GM06990 (cell line): Measurements from ENCODE around the gene SLC25A25.

ENCODE experiments used
- DNase-seq: peaks from one replicate; pipeline ENCODE4 v3.0.0-alpha.2; 2011; ENCODE audit not compliant: insufficient read length; ENCODE audit errors: extremely low read depth
- H3K27me3 ChIP-seq: replicated peaks from 2 replicates; pipeline ENCODE4 v1.6.0; 2011; ENCODE audit warnings: low read length; ENCODE audit not compliant: control insufficient read depth, insufficient read depth
- H3K36me3 ChIP-seq: 2 replicates; pipeline ENCODE4 v1.5.1; 2011; ENCODE audit warnings: low read length; ENCODE audit not compliant: control insufficient read depth, insufficient read depth
- H3K4me3 ChIP-seq: replicated peaks from 2 replicates; pipeline ENCODE4 v1.5.1; 2011; ENCODE audit warnings: low read depth, mild to moderate bottlenecking, control low read depth, low read length
- TF ChIP-seq, protein P1 (sequence below): IDR thresholded peaks from 2 replicates; pipeline ENCODE4 v1.5.1; 2011; ENCODE audit warnings: low read length, control low read depth, mild to moderate bottlenecking, inconsistent platforms; ENCODE audit not compliant: insufficient read depth, poor library complexity, severe bottlenecking

SLC25A25 gene

DNA sequence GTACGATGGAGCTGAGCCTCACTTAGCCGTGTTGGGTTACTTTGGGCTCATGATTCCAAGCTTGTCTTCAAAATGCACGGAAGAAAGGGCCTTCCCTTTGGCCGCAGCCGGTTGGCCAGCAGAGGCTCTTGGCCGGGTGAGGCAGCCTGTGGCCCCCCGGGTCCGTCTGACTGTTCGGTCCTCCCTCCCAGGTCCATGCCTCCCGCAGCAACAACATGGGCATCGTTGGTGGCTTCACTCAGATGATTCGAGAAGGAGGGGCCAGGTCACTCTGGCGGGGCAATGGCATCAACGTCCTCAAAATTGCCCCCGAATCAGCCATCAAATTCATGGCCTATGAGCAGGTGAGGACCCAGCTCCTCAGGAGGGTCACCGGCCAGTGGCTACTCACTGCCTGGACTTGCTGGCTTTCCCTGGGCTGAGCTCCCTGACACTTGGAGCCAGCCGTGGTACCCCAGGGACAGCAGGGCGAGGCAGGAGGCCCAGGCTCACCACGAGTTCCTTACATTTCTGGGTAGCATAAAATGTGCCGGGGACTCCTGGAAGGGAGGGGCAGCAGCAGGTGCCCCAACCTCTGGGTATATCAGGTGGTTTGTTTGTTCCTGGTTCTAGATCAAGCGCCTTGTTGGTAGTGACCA, 37.6 kb downstream of the SLC25A25 start:
- H3K4me3 ChIP-seq = no peak overlapping the region
- TF ChIP-seq, protein P1, sequence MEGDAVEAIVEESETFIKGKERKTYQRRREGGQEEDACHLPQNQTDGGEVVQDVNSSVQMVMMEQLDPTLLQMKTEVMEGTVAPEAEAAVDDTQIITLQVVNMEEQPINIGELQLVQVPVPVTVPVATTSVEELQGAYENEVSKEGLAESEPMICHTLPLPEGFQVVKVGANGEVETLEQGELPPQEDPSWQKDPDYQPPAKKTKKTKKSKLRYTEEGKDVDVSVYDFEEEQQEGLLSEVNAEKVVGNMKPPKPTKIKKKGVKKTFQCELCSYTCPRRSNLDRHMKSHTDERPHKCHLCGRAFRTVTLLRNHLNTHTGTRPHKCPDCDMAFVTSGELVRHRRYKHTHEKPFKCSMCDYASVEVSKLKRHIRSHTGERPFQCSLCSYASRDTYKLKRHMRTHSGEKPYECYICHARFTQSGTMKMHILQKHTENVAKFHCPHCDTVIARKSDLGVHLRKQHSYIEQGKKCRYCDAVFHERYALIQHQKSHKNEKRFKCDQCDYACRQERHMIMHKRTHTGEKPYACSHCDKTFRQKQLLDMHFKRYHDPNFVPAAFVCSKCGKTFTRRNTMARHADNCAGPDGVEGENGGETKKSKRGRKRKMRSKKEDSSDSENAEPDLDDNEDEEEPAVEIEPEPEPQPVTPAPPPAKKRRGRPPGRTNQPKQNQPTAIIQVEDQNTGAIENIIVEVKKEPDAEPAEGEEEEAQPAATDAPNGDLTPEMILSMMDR = no peak
- no peaks in the 10 kb centered on the region for H3K27me3 ChIP-seq
- no peak for DNase-seq
- peaks cover 52% of the 10 kb centered on the region for H3K36me3 ChIP-seq

DNA sequence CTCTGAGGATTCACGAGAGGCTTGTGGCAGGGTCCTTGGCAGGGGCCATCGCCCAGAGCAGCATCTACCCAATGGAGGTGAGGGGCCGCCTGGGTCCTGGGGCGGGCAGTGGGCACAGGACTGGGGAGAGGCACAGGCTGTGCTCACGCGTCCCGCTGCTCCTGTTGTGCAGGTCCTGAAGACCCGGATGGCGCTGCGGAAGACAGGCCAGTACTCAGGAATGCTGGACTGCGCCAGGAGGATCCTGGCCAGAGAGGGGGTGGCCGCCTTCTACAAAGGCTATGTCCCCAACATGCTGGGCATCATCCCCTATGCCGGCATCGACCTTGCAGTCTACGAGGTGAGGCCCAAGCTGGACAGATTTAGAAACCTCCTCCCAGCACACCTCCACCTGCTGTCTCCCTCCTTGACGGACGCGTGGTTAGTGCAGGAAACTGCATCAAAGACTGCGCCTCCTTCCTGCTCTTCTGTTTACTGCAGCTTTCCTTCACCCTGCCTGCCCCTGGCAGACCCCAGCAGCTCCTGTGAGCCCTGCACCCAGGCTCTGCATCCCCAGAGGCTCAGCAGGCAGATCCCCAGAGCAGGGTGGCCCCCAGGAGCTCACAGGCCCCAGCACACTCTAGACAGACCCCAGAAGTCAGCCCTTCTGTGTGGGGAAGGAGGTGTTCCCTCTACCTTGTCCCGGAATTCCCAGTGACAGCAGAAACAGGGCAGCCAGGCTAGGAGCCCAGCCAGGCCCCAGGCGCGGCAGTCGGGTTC, 38.3 kb downstream of the SLC25A25 start:
- Histone ChIP-seq H3K36me3 (peaks cover 50% of the 10 kb centered on the region), H3K27me3 (no peaks in the 10 kb centered on the region), H3K4me3 (no peak overlapping the region)
- TF ChIP-seq, protein P1 = no peak
- DNase-seq = no peak

- peaks cover 47% of the 10 kb centered on the region for H3K36me3 ChIP-seq
- TF ChIP-seq, protein P1 = no peak
- no peaks in the 10 kb centered on the region for H3K27me3 ChIP-seq
- no peak for DNase-seq
- no peak overlapping the region for H3K4me3 ChIP-seq
Measured at GRCh38 chr9:128106940-128107467, 39.0 kb downstream of the SLC25A25 start.

DNA sequence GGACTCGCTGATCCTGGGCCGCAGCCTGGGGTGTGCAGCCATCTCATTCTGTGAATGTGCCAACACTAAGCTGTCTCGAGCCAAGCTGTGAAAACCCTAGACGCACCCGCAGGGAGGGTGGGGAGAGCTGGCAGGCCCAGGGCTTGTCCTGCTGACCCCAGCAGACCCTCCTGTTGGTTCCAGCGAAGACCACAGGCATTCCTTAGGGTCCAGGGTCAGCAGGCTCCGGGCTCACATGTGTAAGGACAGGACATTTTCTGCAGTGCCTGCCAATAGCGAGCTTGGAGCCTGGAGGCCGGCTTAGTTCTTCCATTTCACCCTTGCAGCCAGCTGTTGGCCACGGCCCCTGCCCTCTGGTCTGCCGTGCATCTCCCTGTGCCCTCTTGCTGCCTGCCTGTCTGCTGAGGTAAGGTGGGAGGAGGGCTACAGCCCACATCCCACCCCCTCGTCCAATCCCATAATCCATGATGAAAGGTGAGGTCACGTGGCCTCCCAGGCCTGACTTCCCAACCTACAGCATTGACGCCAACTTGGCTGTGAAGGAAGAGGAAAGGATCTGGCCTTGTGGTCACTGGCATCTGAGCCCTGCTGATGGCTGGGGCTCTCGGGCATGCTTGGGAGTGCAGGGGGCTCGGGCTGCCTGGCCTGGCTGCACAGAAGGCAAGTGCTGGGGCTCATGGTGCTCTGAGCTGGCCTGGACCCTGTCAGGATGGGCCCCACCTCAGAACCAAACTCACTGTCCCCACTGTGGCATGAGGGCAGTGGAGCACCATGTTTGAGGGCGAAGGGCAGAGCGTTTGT, 39.6 kb downstream of the SLC25A25 start:
- TF ChIP-seq, protein P1 = no peak
- no peaks in the 10 kb centered on the region for H3K27me3 ChIP-seq
- no peak for DNase-seq
- H3K36me3 ChIP-seq = peaks cover 40% of the 10 kb centered on the region
- no peak overlapping the region for H3K4me3 ChIP-seq

- Histone ChIP-seq H3K4me3 (no peak overlapping the region), H3K36me3 (peaks cover 34% of the 10 kb centered on the region), H3K27me3 (no peaks in the 10 kb centered on the region)
- TF ChIP-seq, protein P1 = no peak
- DNase-seq = no peak
Measured at GRCh38 chr9:128108269-128109049, 40.4 kb downstream of the SLC25A25 start.
